SK-N-SH (cell line): ENCODE measurements around the gene ARPC5.
A peak's percentile ranks its signal among the peaks of the same experiment; 100 is the strongest.

Experiments used
- ELF1 ChIP-seq: IDR thresholded peaks from 2 replicates; pipeline ENCODE4 v1.4.0; 2012
- TF ChIP-seq, protein P1 (sequence below): IDR thresholded peaks from 2 replicates; pipeline ENCODE4 v1.6.1; 2012; ENCODE audit warnings: mild to moderate bottlenecking, low read depth, low read length, moderate library complexity
- TF ChIP-seq, protein P2 (sequence below): IDR thresholded peaks from 2 replicates; pipeline ENCODE4 v1.4.0; 2012; ENCODE audit warnings: low read depth, borderline replicate concordance

DNA sequence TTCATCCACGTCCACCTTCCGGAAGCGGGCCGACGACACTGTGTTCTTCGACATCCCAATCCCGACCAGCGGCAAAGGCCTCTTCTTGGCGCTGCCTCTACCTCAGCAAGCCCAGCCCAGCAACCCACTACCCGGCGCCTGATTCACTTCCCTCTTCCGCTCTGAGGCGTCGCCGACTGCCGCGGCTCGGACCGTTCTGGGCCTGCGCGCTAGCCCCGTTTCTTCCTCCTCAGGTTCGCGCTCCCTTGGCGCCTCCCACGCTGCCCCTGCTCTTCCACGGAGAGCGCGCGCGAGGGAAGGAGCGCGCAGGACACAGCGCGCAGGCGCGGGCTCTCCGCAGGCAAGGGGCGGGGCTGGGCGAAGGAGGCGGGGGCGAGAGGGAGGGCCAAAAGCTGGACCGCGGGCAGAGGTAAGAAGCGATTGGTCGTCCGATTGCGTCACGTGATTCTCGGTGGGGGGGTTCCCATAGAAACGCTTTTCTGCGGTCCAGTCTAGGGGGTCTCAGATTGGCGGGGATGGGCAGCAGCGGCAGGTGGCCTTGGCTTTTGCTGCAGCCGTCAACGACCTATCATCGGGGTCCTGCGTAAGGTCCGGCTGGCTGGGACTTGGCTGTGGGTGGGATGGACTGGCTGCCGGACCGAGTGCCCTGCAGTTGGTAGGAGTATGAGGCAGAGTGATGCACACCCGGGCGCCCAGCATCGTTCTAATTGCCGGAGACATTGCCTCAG lies at the start of gene ARPC5:
- TF ChIP-seq, protein P1, sequence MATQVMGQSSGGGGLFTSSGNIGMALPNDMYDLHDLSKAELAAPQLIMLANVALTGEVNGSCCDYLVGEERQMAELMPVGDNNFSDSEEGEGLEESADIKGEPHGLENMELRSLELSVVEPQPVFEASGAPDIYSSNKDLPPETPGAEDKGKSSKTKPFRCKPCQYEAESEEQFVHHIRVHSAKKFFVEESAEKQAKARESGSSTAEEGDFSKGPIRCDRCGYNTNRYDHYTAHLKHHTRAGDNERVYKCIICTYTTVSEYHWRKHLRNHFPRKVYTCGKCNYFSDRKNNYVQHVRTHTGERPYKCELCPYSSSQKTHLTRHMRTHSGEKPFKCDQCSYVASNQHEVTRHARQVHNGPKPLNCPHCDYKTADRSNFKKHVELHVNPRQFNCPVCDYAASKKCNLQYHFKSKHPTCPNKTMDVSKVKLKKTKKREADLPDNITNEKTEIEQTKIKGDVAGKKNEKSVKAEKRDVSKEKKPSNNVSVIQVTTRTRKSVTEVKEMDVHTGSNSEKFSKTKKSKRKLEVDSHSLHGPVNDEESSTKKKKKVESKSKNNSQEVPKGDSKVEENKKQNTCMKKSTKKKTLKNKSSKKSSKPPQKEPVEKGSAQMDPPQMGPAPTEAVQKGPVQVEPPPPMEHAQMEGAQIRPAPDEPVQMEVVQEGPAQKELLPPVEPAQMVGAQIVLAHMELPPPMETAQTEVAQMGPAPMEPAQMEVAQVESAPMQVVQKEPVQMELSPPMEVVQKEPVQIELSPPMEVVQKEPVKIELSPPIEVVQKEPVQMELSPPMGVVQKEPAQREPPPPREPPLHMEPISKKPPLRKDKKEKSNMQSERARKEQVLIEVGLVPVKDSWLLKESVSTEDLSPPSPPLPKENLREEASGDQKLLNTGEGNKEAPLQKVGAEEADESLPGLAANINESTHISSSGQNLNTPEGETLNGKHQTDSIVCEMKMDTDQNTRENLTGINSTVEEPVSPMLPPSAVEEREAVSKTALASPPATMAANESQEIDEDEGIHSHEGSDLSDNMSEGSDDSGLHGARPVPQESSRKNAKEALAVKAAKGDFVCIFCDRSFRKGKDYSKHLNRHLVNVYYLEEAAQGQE = 0 out of 2 replicates have a peak, but pooled peaks have one; percentile 36
- peak; percentile 85 for TF ChIP-seq ELF1
- TF ChIP-seq, protein P2, sequence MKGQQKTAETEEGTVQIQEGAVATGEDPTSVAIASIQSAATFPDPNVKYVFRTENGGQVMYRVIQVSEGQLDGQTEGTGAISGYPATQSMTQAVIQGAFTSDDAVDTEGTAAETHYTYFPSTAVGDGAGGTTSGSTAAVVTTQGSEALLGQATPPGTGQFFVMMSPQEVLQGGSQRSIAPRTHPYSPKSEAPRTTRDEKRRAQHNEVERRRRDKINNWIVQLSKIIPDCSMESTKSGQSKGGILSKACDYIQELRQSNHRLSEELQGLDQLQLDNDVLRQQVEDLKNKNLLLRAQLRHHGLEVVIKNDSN = peak; percentile 95
